Effector memory CD4-positive, alpha-beta T cell (primary cell): ENCODE data around the gene MRPS6.

ENCODE experiments used
- DNase-seq, 3 donors: peaks; one replicate each; pipeline ENCODE4 v3.0.0-alpha.2; 2020
- H3K27ac ChIP-seq: 2 replicates; pipeline ENCODE4 v1.7.0; 2013; ENCODE audit warnings: mild to moderate bottlenecking, low read length, moderate library complexity; ENCODE audit not compliant: insufficient read depth, poor library complexity, severe bottlenecking
- H3K27me3 ChIP-seq: replicated peaks from 2 replicates; pipeline ENCODE4 v1.7.0; 2013; ENCODE audit warnings: mild to moderate bottlenecking, low read length; ENCODE audit not compliant: insufficient read depth, control insufficient read depth, poor library complexity, severe bottlenecking
- H3K36me3 ChIP-seq: 2 replicates; pipeline ENCODE4 v1.7.0; 2013; ENCODE audit warnings: mild to moderate bottlenecking, low read length, moderate library complexity; ENCODE audit not compliant: control insufficient read depth, insufficient read depth
- H3K4me1 ChIP-seq: 2 replicates; pipeline ENCODE4 v1.7.0; 2013; ENCODE audit warnings: low read length, mild to moderate bottlenecking; ENCODE audit not compliant: control insufficient read depth, insufficient read depth, poor library complexity, severe bottlenecking
- H3K4me3 ChIP-seq: 2 replicates; pipeline ENCODE4 v1.7.0; 2013; ENCODE audit warnings: low read length, low read depth, mild to moderate bottlenecking; ENCODE audit not compliant: insufficient read depth, poor library complexity, severe bottlenecking
- H3K9me3 ChIP-seq: 2 replicates; pipeline ENCODE4 v1.7.0; 2013; ENCODE audit warnings: mild to moderate bottlenecking, low read length, moderate library complexity; ENCODE audit not compliant: control insufficient read depth

The MRPS6 gene

GRCh38 chr21:34191876-34192275, 118.5 kb downstream of the MRPS6 start:
- no peaks in the 10 kb centered on the region for H3K27me3 ChIP-seq
- H3K9me3 ChIP-seq = no peaks in the 10 kb centered on the region
- H3K36me3 ChIP-seq = no peaks in the 10 kb centered on the region
- no peak for DNase-seq
- H3K4me1 ChIP-seq = no peaks in the 10 kb centered on the region
- no peak overlapping the region for H3K27ac ChIP-seq
- no peak overlapping the region for H3K4me3 ChIP-seq
